Measurements from ENCODE around the gene OAS2.

The OAS2 gene

DNA sequence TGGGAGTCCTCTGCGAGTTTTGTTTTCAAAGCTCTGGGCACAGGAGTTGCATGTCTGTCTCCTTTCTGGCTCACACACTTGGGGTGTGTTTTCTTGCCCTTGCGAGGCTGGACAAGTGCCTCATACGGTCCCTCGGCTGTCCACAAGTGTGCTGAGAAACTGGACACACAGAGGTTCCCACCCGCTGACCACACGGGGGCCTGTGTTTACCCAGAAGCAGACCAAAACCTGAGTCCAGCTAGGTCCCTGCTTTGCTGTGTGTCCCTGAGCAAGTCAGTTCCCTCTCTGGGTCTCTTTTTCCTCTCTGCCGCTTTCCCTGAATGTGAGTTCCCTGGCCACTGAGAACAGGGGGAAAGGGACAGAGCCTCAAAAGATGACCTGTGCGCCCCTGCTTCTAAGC is 678 bp upstream of the OAS2 start:
- peak overlapping the region; percentile 71 for H3K4me2 ChIP-seq (ENCODE audit: low read length)
- TF ChIP-seq, protein P1, sequence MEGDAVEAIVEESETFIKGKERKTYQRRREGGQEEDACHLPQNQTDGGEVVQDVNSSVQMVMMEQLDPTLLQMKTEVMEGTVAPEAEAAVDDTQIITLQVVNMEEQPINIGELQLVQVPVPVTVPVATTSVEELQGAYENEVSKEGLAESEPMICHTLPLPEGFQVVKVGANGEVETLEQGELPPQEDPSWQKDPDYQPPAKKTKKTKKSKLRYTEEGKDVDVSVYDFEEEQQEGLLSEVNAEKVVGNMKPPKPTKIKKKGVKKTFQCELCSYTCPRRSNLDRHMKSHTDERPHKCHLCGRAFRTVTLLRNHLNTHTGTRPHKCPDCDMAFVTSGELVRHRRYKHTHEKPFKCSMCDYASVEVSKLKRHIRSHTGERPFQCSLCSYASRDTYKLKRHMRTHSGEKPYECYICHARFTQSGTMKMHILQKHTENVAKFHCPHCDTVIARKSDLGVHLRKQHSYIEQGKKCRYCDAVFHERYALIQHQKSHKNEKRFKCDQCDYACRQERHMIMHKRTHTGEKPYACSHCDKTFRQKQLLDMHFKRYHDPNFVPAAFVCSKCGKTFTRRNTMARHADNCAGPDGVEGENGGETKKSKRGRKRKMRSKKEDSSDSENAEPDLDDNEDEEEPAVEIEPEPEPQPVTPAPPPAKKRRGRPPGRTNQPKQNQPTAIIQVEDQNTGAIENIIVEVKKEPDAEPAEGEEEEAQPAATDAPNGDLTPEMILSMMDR (IDR thresholded peaks at IDR 0.05; ENCODE audit: low read length) = no peak
- no peak for TF ChIP-seq EZH2 (IDR thresholded peaks at IDR 0.05; ENCODE audit: borderline replicate concordance, low read length)

DNA sequence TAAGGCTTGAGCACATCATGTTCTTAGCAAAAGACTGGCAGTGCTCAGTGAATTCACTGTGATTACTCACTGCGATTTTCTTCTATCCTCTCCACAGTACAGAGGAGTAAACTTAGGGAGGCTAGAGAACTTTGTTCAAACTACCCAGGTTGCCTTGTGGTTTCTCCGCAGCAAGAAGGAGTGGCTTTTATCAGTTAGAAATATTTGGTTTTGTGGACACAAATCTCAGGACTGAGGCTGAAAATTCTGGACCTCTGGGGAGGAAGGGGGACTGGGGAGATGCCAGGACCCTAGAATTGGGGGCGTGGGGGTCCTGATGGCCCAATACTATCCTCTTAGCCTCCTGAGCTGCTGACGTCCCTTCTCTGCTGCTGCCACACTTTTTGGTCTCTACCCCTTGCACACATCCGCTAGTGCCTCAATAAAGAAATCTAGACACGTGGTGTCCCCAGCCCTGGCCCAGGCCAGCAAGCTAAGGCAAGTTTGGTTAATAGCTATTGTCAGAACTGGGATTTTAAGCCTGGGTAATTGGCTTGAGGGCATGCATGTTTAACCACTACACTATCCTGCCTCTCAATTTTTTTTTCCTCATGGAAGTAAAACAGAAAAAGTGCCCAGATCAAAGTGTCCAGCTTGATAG is 842 bp downstream of the OAS2 start:
- 0 out of 2 replicates have a peak, but pooled peaks cover 5% of the 10 kb centered on the region for H3K79me2 ChIP-seq (ENCODE audit: insufficient read depth, low read length)
- TF ChIP-seq EZH2 (IDR thresholded peaks at IDR 0.05; ENCODE audit: borderline replicate concordance, low read length) = no peak
- TF ChIP-seq, protein P1 (IDR thresholded peaks at IDR 0.05; ENCODE audit: low read length) = no peak
- H3K4me1 ChIP-seq (ENCODE audit: insufficient read depth, low read length, severe bottlenecking) = peaks cover 33% of the 10 kb centered on the region
- H3K4me3 ChIP-seq (ENCODE audit: low read depth, low read length, poor library complexity, severe bottlenecking) = peak overlapping the region; percentile 66
- peak overlapping the region; percentile 69 for H3K27ac ChIP-seq (ENCODE audit: low read depth, low read length, poor library complexity, severe bottlenecking)
- no peak overlapping the region; the same call in 1 of the 2 replicates for H2AFZ ChIP-seq (ENCODE audit: low read length)
- H3K27me3 ChIP-seq (ENCODE audit: insufficient read depth, low read length) = no peaks in the 10 kb centered on the region
- H3K9me3 ChIP-seq (ENCODE audit: low read length) = 0 out of 2 replicates have a peak, but pooled peaks cover 2% of the 10 kb centered on the region
- peak overlapping the region; percentile 67 for H3K9ac ChIP-seq (ENCODE audit: low read length)
- no peaks in the 10 kb centered on the region for H3F3A ChIP-seq (ENCODE audit: insufficient read depth, low read length)
- H3K4me2 ChIP-seq (ENCODE audit: low read length) = peak overlapping the region; percentile 71
- no peaks in the 10 kb centered on the region for H3K9me2 ChIP-seq (ENCODE audit: low read depth, low read length)
- no peaks in the 10 kb centered on the region for H4K20me1 ChIP-seq (ENCODE audit: insufficient read depth, low read length)
- no peaks in the 10 kb centered on the region for H3K36me3 ChIP-seq (ENCODE audit: insufficient read depth, low read length)

More for the DNA sequence above, 678 bp upstream of the OAS2 start:
- peaks cover 33% of the 10 kb centered on the region for H3K4me1 ChIP-seq (ENCODE audit: insufficient read depth, low read length, severe bottlenecking)
- no peaks in the 10 kb centered on the region for H3F3A ChIP-seq (ENCODE audit: insufficient read depth, low read length)
- H2AFZ ChIP-seq (ENCODE audit: low read length) = peak overlapping the region; percentile 65
- H3K27me3 ChIP-seq (ENCODE audit: insufficient read depth, low read length) = no peaks in the 10 kb centered on the region
- no peaks in the 10 kb centered on the region for H4K20me1 ChIP-seq (ENCODE audit: insufficient read depth, low read length)
- 0 out of 2 replicates have a peak, but pooled peaks cover 2% of the 10 kb centered on the region for H3K9me3 ChIP-seq (ENCODE audit: low read length)
- no peaks in the 10 kb centered on the region for H3K9me2 ChIP-seq (ENCODE audit: low read depth, low read length)
- H3K4me3 ChIP-seq (ENCODE audit: low read depth, low read length, poor library complexity, severe bottlenecking) = peak overlapping the region; percentile 66
- peak overlapping the region; percentile 67; the same call in 1 of the 2 replicates for H3K9ac ChIP-seq (ENCODE audit: low read length)
- peak overlapping the region; percentile 69 for H3K27ac ChIP-seq (ENCODE audit: low read depth, low read length, poor library complexity, severe bottlenecking)
- no peaks in the 10 kb centered on the region for H3K36me3 ChIP-seq (ENCODE audit: insufficient read depth, low read length)
- 0 out of 2 replicates have a peak, but pooled peaks cover 5% of the 10 kb centered on the region for H3K79me2 ChIP-seq (ENCODE audit: insufficient read depth, low read length)

DNA sequence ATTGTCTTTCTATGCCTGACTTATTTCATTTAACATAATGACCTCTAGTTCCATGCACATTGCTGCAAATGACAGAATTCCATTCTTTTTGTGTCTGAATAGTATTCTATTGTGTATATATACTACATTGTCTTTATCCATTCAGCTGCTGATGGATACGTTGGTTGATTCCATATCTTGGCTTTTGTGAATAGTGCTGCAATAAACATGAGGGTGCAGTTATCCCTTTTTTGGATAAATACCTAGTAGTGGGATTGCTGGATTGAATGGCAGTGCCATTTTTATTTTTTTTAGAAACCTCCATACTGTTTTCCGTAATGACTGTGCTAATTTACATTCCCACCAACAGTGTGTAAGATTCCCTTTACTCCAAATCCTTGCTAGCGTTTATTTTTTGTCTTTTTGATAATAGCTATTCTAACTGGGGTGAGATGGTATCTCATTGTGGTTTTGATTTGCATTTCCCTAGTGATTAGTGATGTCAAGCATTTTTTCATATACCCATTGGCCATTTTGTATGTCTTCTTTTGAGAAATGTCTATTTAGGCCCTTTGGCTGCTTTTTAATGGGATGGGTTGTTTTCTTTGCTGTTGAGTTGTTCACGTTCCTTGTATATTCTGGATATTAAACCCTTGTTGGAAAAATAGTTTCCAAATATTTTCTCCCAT is 2.3 kb downstream of the OAS2 start:
- no peaks in the 10 kb centered on the region for H3K27me3 ChIP-seq (ENCODE audit: insufficient read depth, low read length)
- no peak for TF ChIP-seq EZH2 (IDR thresholded peaks at IDR 0.05; ENCODE audit: borderline replicate concordance, low read length)
- TF ChIP-seq, protein P1 (IDR thresholded peaks at IDR 0.05; ENCODE audit: low read length) = no peak
- H3K79me2 ChIP-seq (ENCODE audit: insufficient read depth, low read length) = 0 out of 2 replicates have a peak, but pooled peaks cover 5% of the 10 kb centered on the region
- H3K36me3 ChIP-seq (ENCODE audit: insufficient read depth, low read length) = no peaks in the 10 kb centered on the region
- no peak overlapping the region for H3K9ac ChIP-seq (ENCODE audit: low read length)
- peaks cover 33% of the 10 kb centered on the region for H3K4me1 ChIP-seq (ENCODE audit: insufficient read depth, low read length, severe bottlenecking)
- H2AFZ ChIP-seq (ENCODE audit: low read length) = no peak overlapping the region
- H4K20me1 ChIP-seq (ENCODE audit: insufficient read depth, low read length) = no peaks in the 10 kb centered on the region
- H3K27ac ChIP-seq (ENCODE audit: low read depth, low read length, poor library complexity, severe bottlenecking) = no peak overlapping the region
- H3K9me2 ChIP-seq (ENCODE audit: low read depth, low read length) = no peaks in the 10 kb centered on the region
- peak overlapping the region; percentile 25; the same call in 1 of the 2 replicates for H3K4me2 ChIP-seq (ENCODE audit: low read length)
- peaks cover 16% of the 10 kb centered on the region; the same call in 1 of the 2 replicates for H3K9me3 ChIP-seq (ENCODE audit: low read length)
- no peaks in the 10 kb centered on the region for H3F3A ChIP-seq (ENCODE audit: insufficient read depth, low read length)
- no peak overlapping the region for H3K4me3 ChIP-seq (ENCODE audit: low read depth, low read length, poor library complexity, severe bottlenecking)

Data from OCI-LY1 (cell line).